NOMO-1 treated with dmso at 0.1 percent for 144 hours (cell line): Measurements from ENCODE around the gene USP13.
"Not testable (repeated sequence)": the region's sequence is repeated elsewhere in the genome, so short reads cannot be mapped to it uniquely, and the experiment has no call there.

Source experiments
- DNase-seq: peaks from one replicate; lab custom pipeline; 2025; ENCODE audit not compliant: unreplicated experiment; lab: John Stamatoyannopoulos, UW

USP13 gene

GRCh38 chr3:179652447-179653095 is at the start of gene USP13:
Gene USP13, plus strand, starts transcription at chr3:179653040. Its CDS starts 186 bp downstream, at chr3:179653226.
- DNase-seq: peak; percentile 62

- DNase-seq: peak; percentile 17
Measured at GRCh38 chr3:179603321-179603720, 49.5 kb upstream of the USP13 start.

GRCh38 chr3:179603831-179604230 is 49.0 kb upstream of the USP13 start:
- DNase-seq: no peak

- peak; percentile 98 for DNase-seq
Measured at GRCh38 chr3:179604321-179605078, 48.3 kb upstream of the USP13 start, which contains the start of the genes MRPL47 and NDUFB5. Gene MRPL47, minus strand, starts transcription at chr3:179604638. Its CDS starts 14 bp downstream, at chr3:179604624. Gene NDUFB5, plus strand, starts transcription at chr3:179604794. Its CDS starts 22 bp downstream, at chr3:179604816.

GRCh38 chr3:179606534-179607085 is 46.2 kb upstream of the USP13 start:
- DNase-seq: peak; percentile 27

GRCh38 chr3:179608931-179609720 is 43.7 kb upstream of the USP13 start:
- peak; percentile 62 for DNase-seq

GRCh38 chr3:179610066-179610465 is 42.8 kb upstream of the USP13 start:
- no peak for DNase-seq

GRCh38 chr3:179613807-179614206 is 39.0 kb upstream of the USP13 start:
- no peak for DNase-seq

- no peak for DNase-seq
Measured at GRCh38 chr3:179615458-179616173, 37.2 kb upstream of the USP13 start.

- no peak for DNase-seq
Measured at GRCh38 chr3:179622023-179622422, 30.8 kb upstream of the USP13 start.

- DNase-seq: no peak
Measured at GRCh38 chr3:179624451-179624850, 28.4 kb upstream of the USP13 start.

GRCh38 chr3:179630753-179631451 is 21.9 kb upstream of the USP13 start:
- no peak for DNase-seq

GRCh38 chr3:179640469-179640868 is 12.4 kb upstream of the USP13 start:
- DNase-seq: no peak

GRCh38 chr3:179642871-179643270 is 10.0 kb upstream of the USP13 start:
- no peak for DNase-seq

- DNase-seq: not testable (repeated sequence)
Measured at GRCh38 chr3:179643837-179644236, 9.0 kb upstream of the USP13 start.

GRCh38 chr3:179646177-179646576 is 6.7 kb upstream of the USP13 start:
- DNase-seq: no peak

- no peak for DNase-seq
Measured at GRCh38 chr3:179651687-179652446, 973 bp upstream of the USP13 start.

- peak; percentile 52 for DNase-seq
Measured at GRCh38 chr3:179653096-179653797, 407 bp downstream of the USP13 start.

GRCh38 chr3:179655236-179655635 is 2.4 kb downstream of the USP13 start:
- no peak for DNase-seq
